ENCODE data around the gene MKX. TPM values are rescaled to one million over a fixed set of nuclear protein-coding genes. Genes with fewer than 3 reads are reported as not detected.
A peak's percentile ranks its signal among the peaks of the same experiment; 100 is the strongest.

The MKX gene
- total and polyA plus RNA-seq, 4 donors: 0.57 to 3.0 (median 2.0) TPM; not detected in 1

- H3K36me3 ChIP-seq (ENCODE audit: control insufficient read depth in 4 of 4, insufficient read depth in 3 of 4, low read depth in 1 of 4, low read length in 3 of 4): no peaks in the 10 kb centered on the region
- no peak for DNase-seq (ENCODE audit: low spot score)
- no peak overlapping the region for H3K27ac ChIP-seq (ENCODE audit: low read depth in 1 of 2, low read length in 2 of 2)
- no peak overlapping the region for H3K9ac ChIP-seq (ENCODE audit: low read depth in 1 of 2, low read length in 2 of 2)
- no peaks in the 10 kb centered on the region for H3K4me1 ChIP-seq (ENCODE audit: control insufficient read depth in 4 of 4, insufficient read depth in 4 of 4, low read length in 3 of 4)
- no peaks in the 10 kb centered on the region for H3K27me3 ChIP-seq (ENCODE audit: control insufficient read depth in 4 of 4, insufficient read depth in 4 of 4, low read length in 3 of 4)
- 17% methylated on average over 1 of the region's 1 CpG for WGBS
- no peak overlapping the region for H3K4me3 ChIP-seq (ENCODE audit: low read depth in 1 of 3, low read length in 3 of 3)
- H3K9me3 ChIP-seq (ENCODE audit: control insufficient read depth in 4 of 4, low read length in 3 of 4): peaks cover 0 to 4% (median under 1%) of the 10 kb centered on the region in 4 donors
- TF ChIP-seq FOXA2 (IDR thresholded peaks at IDR 0.05) (no peak), CTCF (IDR thresholded peaks at IDR 0.05; ENCODE audit: low read depth, low read length, missing input control) (peak; percentile 32), NR2F2 (IDR thresholded peaks at IDR 0.05) (no peak), RAD21 (IDR thresholded peaks at IDR 0.05) (peak; percentile 68 to 75)
Measured at GRCh38 chr10:27783660-27784059, 38.0 kb upstream of the MKX start.

- Histone ChIP-seq H3K27me3 (ENCODE audit: control insufficient read depth in 4 of 4, insufficient read depth in 4 of 4, low read length in 3 of 4) (peaks cover 0 to 4% (median 0%) of the 10 kb centered on the region in 4 donors), H3K9me3 (ENCODE audit: control insufficient read depth in 4 of 4, low read length in 3 of 4) (peaks cover 0 to 4% (median under 1%) of the 10 kb centered on the region in 4 donors), H3K9ac (ENCODE audit: low read depth in 1 of 2, low read length in 2 of 2) (no peak overlapping the region), H3K4me1 (ENCODE audit: control insufficient read depth in 4 of 4, insufficient read depth in 4 of 4, low read length in 3 of 4) (no peaks in the 10 kb centered on the region), H3K36me3 (ENCODE audit: control insufficient read depth in 4 of 4, insufficient read depth in 3 of 4, low read depth in 1 of 4, low read length in 3 of 4) (no peaks in the 10 kb centered on the region), H3K27ac (ENCODE audit: low read depth in 1 of 2, low read length in 2 of 2) (no peak overlapping the region), H3K4me3 (ENCODE audit: low read depth in 1 of 3, low read length in 3 of 3) (no peak overlapping the region)
- TF ChIP-seq RAD21 (IDR thresholded peaks at IDR 0.05) (no peak), FOXA1 (IDR thresholded peaks at IDR 0.05) (no peak), HNF4G (IDR thresholded peaks at IDR 0.05) (no peak), CTCF (IDR thresholded peaks at IDR 0.05; ENCODE audit: low read depth, low read length, missing input control) (no peak), RXRA (IDR thresholded peaks at IDR 0.05) (no peak), ATF3 (IDR thresholded peaks at IDR 0.05) (no peak), SP1 (IDR thresholded peaks at IDR 0.05) (no peak), ZBTB33 (IDR thresholded peaks at IDR 0.05) (no peak), REST (IDR thresholded peaks at IDR 0.05) (no peak), TAF1 (conservative IDR thresholded peaks at IDR 0.05) (no peak), FOXA2 (IDR thresholded peaks at IDR 0.05) (no peak), MAX (IDR thresholded peaks at IDR 0.05) (no peak), GABPA (IDR thresholded peaks at IDR 0.05 in 1 of 2, conservative IDR thresholded peaks at IDR 0.05 in 1 of 2) (no peak)
- DNase-seq (ENCODE audit: low spot score): no peak
- 77% methylated on average over 9 of the region's 9 CpGs for WGBS
Measured at GRCh38 chr10:27779462-27780015, 33.9 kb upstream of the MKX start.

Data from liver (tissue), 9 donors.